HepG2 (cell line): ENCODE results near the gene NEK5. TPM values are rescaled to one million over a fixed set of nuclear protein-coding genes. Genes with fewer than 3 reads are reported as not detected.

Experiments used
- ATAC-seq: fragments of 200-7000 bp; cut with Tn5 transposase; 3 replicates; pipeline ENCODE4 v1.9.1; 2020; ENCODE audit warnings: mild to moderate bottlenecking, moderate library complexity
- BruUV-seq: library from RNA; stranded (reverse); fragments of 400-500 nt; replicated peaks from 2 replicates; lab custom pipeline; 2021; lab: Mats Ljungman, UMichigan
- CTCF ChIA-PET: fragments of 300-600 bp; formaldehyde crosslinking; extraction: SDS; loops from one replicate; lab custom pipeline; 2021; ENCODE audit warnings: low total read pairs, inconsistent platforms, low intra/inter-chr PET ratio; lab: Yijun Ruan, JAX
- POLR2A ChIA-PET: fragments of 350-600 bp; sonication (Branson Sonifier 250); formaldehyde crosslinking; loops from one replicate; lab custom pipeline; 2020; ENCODE audit warnings: antibody characterized with exemption, inconsistent platforms; lab: Yijun Ruan, JAX
- DNase-seq: peaks from one replicate; pipeline ENCODE4 v3.0.0-alpha.2; 2015; ENCODE audit warnings: low spot score
- FAIRE-seq: peaks from 3 replicates; lab custom pipeline; 2011; peaks lifted over from hg19 to GRCh38; lab: Jason Lieb, UNC
- H2AFZ ChIP-seq: one replicate; pipeline ENCODE4 v1.6.1; 2011; ENCODE audit warnings: low read length, inconsistent platforms
- H3K27ac ChIP-seq: fragments of 300-600 bp; 3 replicates; pipeline ENCODE4 v1.8.0; 2011; ENCODE audit warnings: mixed run types, mild to moderate bottlenecking, mixed read lengths, low read length, inconsistent platforms; ENCODE audit not compliant: insufficient read depth; ENCODE audit errors: extremely low read length
- H3K27me3 ChIP-seq, 2 experiments: fragments of 200-600 bp in 1 of 2; 2 replicates in 1 of 2; 3 replicates in 1 of 2; pipeline versions ENCODE4 v1.6.0 to v1.8.0; 2011; ENCODE audit warnings: low read length in 2 of 2, mild to moderate bottlenecking in 2 of 2, moderate library complexity in 2 of 2, inconsistent platforms in 1 of 2; ENCODE audit not compliant: insufficient read depth in 2 of 2, control insufficient read depth in 1 of 2
- H3K36me3 ChIP-seq, 2 experiments: fragments of 200-600 bp in 1 of 2; replicated peaks in 1 of 2; 2 replicates in 1 of 2; 3 replicates in 1 of 2; pipeline versions ENCODE4 v1.5.1 to v1.8.0; 2011; ENCODE audit warnings: low read length in 2 of 2, inconsistent platforms in 1 of 2; ENCODE audit not compliant: insufficient read depth in 2 of 2, control insufficient read depth in 1 of 2
- H3K4me1 ChIP-seq: 2 replicates; pipeline ENCODE4 v1.5.1; 2012; ENCODE audit warnings: low read length, inconsistent platforms; ENCODE audit not compliant: insufficient read depth
- H3K4me2 ChIP-seq: 2 replicates; pipeline ENCODE4 v1.6.0; 2011; ENCODE audit warnings: low read depth, low read length, inconsistent platforms
- H3K4me3 ChIP-seq, 3 experiments: fragments of 200-600 bp in 1 of 3; sonication (generic), shearing (Covaris generic) in 1 of 3; replicated peaks in 1 of 3; 2 replicates each; pipeline ENCODE4 v1.5.1; 2011 to 2016; ENCODE audit warnings: low read length in 3 of 3, inconsistent platforms in 2 of 3, low read depth in 2 of 3, mild to moderate bottlenecking in 2 of 3, control low read depth in 1 of 3, mixed read lengths in 1 of 3; ENCODE audit not compliant: insufficient read depth in 1 of 3
- H3K79me2 ChIP-seq: one replicate; pipeline ENCODE4 v1.6.1; 2011; ENCODE audit warnings: low read length, inconsistent platforms; ENCODE audit not compliant: insufficient read depth
- H3K9ac ChIP-seq: 2 replicates; pipeline ENCODE4 v1.6.0; 2011; ENCODE audit warnings: mild to moderate bottlenecking, low read depth, low read length, inconsistent platforms; ENCODE audit not compliant: insufficient read depth
- H3K9me3 ChIP-seq: 2 replicates; pipeline ENCODE4 v1.5.1; 2012; ENCODE audit warnings: mild to moderate bottlenecking, low read length
- H4K20me1 ChIP-seq: 2 replicates; pipeline ENCODE4 v1.6.0; 2011; ENCODE audit warnings: inconsistent platforms, mild to moderate bottlenecking, low read length, moderate library complexity; ENCODE audit not compliant: insufficient read depth
- AKNA ChIP-seq: sonication (generic); formaldehyde crosslinking; IDR thresholded peaks from 2 replicates; pipeline ENCODE4 v1.4.0; 2020; ENCODE audit warnings: missing genetic modification reagents, borderline replicate concordance
- GABPA ChIP-seq, 2 experiments: IDR thresholded peaks; 2 replicates each; pipeline ENCODE4 v1.6.1; 2011 to 2016; ENCODE audit warnings: low read depth in 2 of 2, low read length in 1 of 2, missing biosample characterization in 1 of 2, missing genetic modification characterization in 1 of 2
- GZF1 ChIP-seq: sonication (generic); formaldehyde crosslinking; IDR thresholded peaks from 2 replicates; pipeline ENCODE4 v1.5.1; 2020; ENCODE audit warnings: mild to moderate bottlenecking, missing genetic modification reagents
- NFE2L2 ChIP-seq: fragments of 150-350 bp; IDR thresholded peaks from 2 replicates; pipeline ENCODE4 v1.6.1; 2014; ENCODE audit warnings: low read length
- NFYB ChIP-seq: sonication (generic); formaldehyde crosslinking; IDR thresholded peaks from 2 replicates; pipeline ENCODE4 v1.4.0; 2020; ENCODE audit warnings: missing genetic modification reagents
- PCBP1 ChIP-seq: fragments of 200-400 bp; formaldehyde crosslinking; IDR thresholded peaks from 2 replicates; pipeline ENCODE4 v1.6.1; 2017; ENCODE audit warnings: mild to moderate bottlenecking, low read depth, low read length, borderline replicate concordance
- SMC3 ChIP-seq: IDR thresholded peaks from 2 replicates; pipeline ENCODE4 v1.6.1; 2011; ENCODE audit warnings: low read length, improper control_type of control experiment
- TERF1 ChIP-seq: sonication (generic); formaldehyde crosslinking; IDR thresholded peaks from 2 replicates; pipeline ENCODE4 v1.8.0; 2022; ENCODE audit warnings: mild to moderate bottlenecking, missing genetic modification reagents, moderate library complexity
- TFE3 ChIP-seq: IDR thresholded peaks from 2 replicates; pipeline ENCODE4 v1.6.1; 2016
- ZNF232 ChIP-seq: sonication (generic); formaldehyde crosslinking; IDR thresholded peaks from 2 replicates; pipeline ENCODE4 v1.4.0; 2020; ENCODE audit warnings: missing genetic modification reagents, borderline replicate concordance
- ZNF451 ChIP-seq: sonication (generic); formaldehyde crosslinking; IDR thresholded peaks from 2 replicates; pipeline ENCODE4 v1.5.0; 2020; ENCODE audit warnings: mild to moderate bottlenecking, missing genetic modification reagents
- ZNF619 ChIP-seq: sonication (generic); formaldehyde crosslinking; IDR thresholded peaks from 2 replicates; pipeline ENCODE4 v1.4.0; 2020; ENCODE audit warnings: mild to moderate bottlenecking, missing genetic modification reagents
- WGBS: methylation state at CpG from one replicate; pipeline ENCODE4 v1.1.6; 2017; ENCODE audit warnings: low lambda C conversion rate; 5-methylcytosine and 5-hydroxymethylcytosine counted together
- in situ Hi-C: cut with HindIII; loops from 2 replicates; pipeline ENCODE4 v1.10.0; 2017; ENCODE audit warnings: low pct_unique_long_range_greater_than_20kb; ENCODE audit not compliant: extremely low pct_ligation_motif_present
- intact Hi-C: fragments of 100-400 bp; cut with micrococcal nuclease; formaldehyde crosslinking; loops from one replicate; pipeline ENCODE4 v1.10.0; 2022; ENCODE audit not compliant: unreplicated experiment
- polyA plus RNA-seq, 8 experiments: library from polyadenylated mRNA; depleted of rRNA in 3 of 8; stranded (reverse) in 7 of 8; unstranded in 1 of 8; fragments of >200 nt; fragmentation: Illumina TruSeq in 4 of 8; extraction: Trizol in 4 of 8; gene quantifications; 2 replicates each; pipeline versions ENCODE4 v1.2.1 to v1.2.3, GENCODE V29; 2011 to 2016; ENCODE audit warnings: low read depth in 4 of 8, missing spikeins in 1 of 8, mixed read lengths in 1 of 8; ENCODE audit not compliant: insufficient read depth in 1 of 8
- total RNA-seq, 5 experiments: library from RNA; depleted of rRNA; stranded (reverse); fragments of >200 nt; fragmentation: Illumina TruSeq; extraction: Trizol; gene quantifications; 2 replicates each; pipeline ENCODE4 v1.2.3, GENCODE V29; 2016; ENCODE audit warnings: low read depth in 1 of 5
- TF ChIP-seq, protein P1 (sequence below): sonication (generic); formaldehyde crosslinking; conservative IDR thresholded peaks from 2 replicates; pipeline ENCODE4 v1.4.0; 2020; ENCODE audit warnings: missing genetic modification reagents

The NEK5 gene
- total and polyA plus RNA-seq, 2 of the 13 experiments (the other 11 are each of a cell fraction or from before 2014, with no cell fraction given), result 0.12 to 0.22 TPM

GRCh38 chr13:52010890-52011631 is 117.8 kb downstream of the NEK5 start, which contains the start of gene ATP7B:
Gene ATP7B (minus strand): TSS chr13:52011450. CDS start chr13:52011337, 113 bp downstream.
- CTCF ChIA-PET, result interaction anchor here (1.3 kb wide), 1 partner anchor 10 kb away, joined by 5 read pairs; no protein-coding TSS in a partner anchor
- H3K4me2 ChIP-seq, result peak within 1 kb of the TSS; percentile 82
- peak within 1 kb of the TSS; percentile 97 to 98 (median 98) for H3K4me3 ChIP-seq
- in situ Hi-C loops (loop anchor here (5.0 to 25.0 kb wide), 2 partner anchors 116 to 451 kb away; partner anchors contain the start of genes CKAP2, NEK5 and VPS36), intact Hi-C loops (loop anchor here (5.0 kb wide), 1 partner anchor 181 kb away; no protein-coding TSS in a partner anchor)
- H4K20me1 ChIP-seq, result peaks cover 28% of the 10 kb centered on the region
- POLR2A ChIA-PET, result interaction anchor here (0.6 to 2.2 kb wide), 7 partner anchors 12 to 60 kb away, joined by 3 to 32 read pairs (median 8); partner anchors contain the start of gene UTP14C
- peaks cover 95% of the 10 kb centered on the region for H3K79me2 ChIP-seq
- H3K27me3 ChIP-seq, result no peaks in the 10 kb centered on the region; a peak in 1 of 5 replicates
- DNase-seq (peak; percentile 49), FAIRE-seq (no peak), ATAC-seq (peak; percentile 65)
- peak within 1 kb of the TSS; percentile 97 for H3K27ac ChIP-seq
- H3K36me3 ChIP-seq, result no peaks in the 10 kb centered on the region; a peak in 2 of 5 replicates
- peak within 1 kb of the TSS; percentile 99 for H3K9ac ChIP-seq
- no peaks in the 10 kb centered on the region for H3K9me3 ChIP-seq
- under 1% methylated on average over 24 of the region's 46 CpGs for WGBS
- H3K4me1 ChIP-seq, result peaks cover 64% of the 10 kb centered on the region
- TSS peak; percentile 47 for BruUV-seq
- peak within 1 kb of the TSS; percentile 72 for H2AFZ ChIP-seq
- TF ChIP-seq ZNF451, result no peak
- no peak for TF ChIP-seq SMC3
- TF ChIP-seq TFE3 (CRISPR knock-in tag), result 0 out of 2 replicates have a peak, but pooled peaks have one; percentile 5
- TF ChIP-seq TERF1, result no peak
- peak; percentile 23; the same call in 1 of the 2 replicates for TF ChIP-seq GZF1 (CRISPR knock-in tag)
- TF ChIP-seq ZNF232 (CRISPR knock-in tag), result 0 out of 2 replicates have a peak, but pooled peaks have one; percentile 54
- TF ChIP-seq PCBP1, result 0 out of 2 replicates have a peak, but pooled peaks have one; percentile 54
- TF ChIP-seq, protein P1, sequence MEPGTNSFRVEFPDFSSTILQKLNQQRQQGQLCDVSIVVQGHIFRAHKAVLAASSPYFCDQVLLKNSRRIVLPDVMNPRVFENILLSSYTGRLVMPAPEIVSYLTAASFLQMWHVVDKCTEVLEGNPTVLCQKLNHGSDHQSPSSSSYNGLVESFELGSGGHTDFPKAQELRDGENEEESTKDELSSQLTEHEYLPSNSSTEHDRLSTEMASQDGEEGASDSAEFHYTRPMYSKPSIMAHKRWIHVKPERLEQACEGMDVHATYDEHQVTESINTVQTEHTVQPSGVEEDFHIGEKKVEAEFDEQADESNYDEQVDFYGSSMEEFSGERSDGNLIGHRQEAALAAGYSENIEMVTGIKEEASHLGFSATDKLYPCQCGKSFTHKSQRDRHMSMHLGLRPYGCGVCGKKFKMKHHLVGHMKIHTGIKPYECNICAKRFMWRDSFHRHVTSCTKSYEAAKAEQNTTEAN (CRISPR knock-in tag), result no peak
- no peak for TF ChIP-seq ZNF619 (CRISPR knock-in tag)
- TF ChIP-seq NFYB, result no peak
- TF ChIP-seq AKNA (CRISPR knock-in tag), result 0 out of 2 replicates have a peak, but pooled peaks have one; percentile 16
- no peak for TF ChIP-seq GABPA (IDR thresholded peaks at IDR 0.05; ENCODE audit: low read depth, low read length)
- TF ChIP-seq GABPA (CRISPR knock-in tag; IDR thresholded peaks at IDR 0.05; ENCODE audit: low read depth), result 0 out of 2 replicates have a peak, but pooled peaks have one; percentile 23
- no peak for TF ChIP-seq NFE2L2
